CD4-positive, alpha-beta T cell treated with Interleukin-6 at 100 ng/mL for 8 hours (primary cell): ENCODE data around the gene TMEM240.
"Not testable (repeated sequence)": the region's sequence is repeated elsewhere in the genome, so short reads cannot be mapped to it uniquely, and the experiment has no call there.

Experiments used
- DNase-seq: peaks from one replicate; pipeline ENCODE4 v3.0.0-alpha.2; 2020; ENCODE audit warnings: mixed read lengths, low spot score

TMEM240 gene

DNA sequence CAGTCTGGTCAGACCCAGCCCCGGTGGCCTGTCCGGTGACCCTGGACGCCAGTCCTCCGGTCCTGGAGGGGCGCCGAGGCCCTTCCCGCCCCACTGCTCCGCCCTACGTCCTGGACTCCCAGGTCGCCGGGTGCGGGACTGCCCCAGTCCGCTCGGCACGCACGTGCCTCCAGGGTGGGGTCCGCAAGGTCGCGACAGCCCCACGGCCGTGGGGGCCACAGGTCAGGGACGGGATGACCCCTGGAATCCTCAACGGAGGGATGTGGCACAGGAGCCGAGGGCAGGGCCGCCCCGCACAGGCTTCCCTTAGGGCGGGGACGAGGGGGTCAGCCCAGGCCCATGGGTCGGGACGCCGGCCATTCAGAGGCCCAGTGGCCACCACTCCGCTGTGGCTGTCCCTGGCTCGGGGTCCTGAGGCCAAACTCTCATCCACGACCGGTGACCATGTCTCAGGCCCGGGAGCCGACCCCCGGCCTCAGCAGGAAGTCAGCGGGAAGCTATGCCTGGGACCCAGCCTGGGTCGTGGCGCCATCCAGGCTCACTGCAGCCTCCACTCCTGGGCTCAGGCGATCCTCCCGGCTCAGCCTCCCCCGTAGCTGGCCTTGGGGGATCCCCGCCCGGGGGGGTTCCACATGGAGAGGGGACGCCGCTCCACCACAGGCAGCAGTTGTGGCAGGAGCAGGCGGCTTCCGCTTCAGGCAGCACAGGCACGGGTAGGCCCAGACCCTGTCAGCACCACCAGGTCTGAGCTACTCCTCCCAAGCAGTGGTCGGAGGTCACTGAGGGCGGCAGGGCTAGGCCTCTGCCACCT is 599 bp upstream of the TMEM240 start:
- DNase-seq, result no peak

DNA sequence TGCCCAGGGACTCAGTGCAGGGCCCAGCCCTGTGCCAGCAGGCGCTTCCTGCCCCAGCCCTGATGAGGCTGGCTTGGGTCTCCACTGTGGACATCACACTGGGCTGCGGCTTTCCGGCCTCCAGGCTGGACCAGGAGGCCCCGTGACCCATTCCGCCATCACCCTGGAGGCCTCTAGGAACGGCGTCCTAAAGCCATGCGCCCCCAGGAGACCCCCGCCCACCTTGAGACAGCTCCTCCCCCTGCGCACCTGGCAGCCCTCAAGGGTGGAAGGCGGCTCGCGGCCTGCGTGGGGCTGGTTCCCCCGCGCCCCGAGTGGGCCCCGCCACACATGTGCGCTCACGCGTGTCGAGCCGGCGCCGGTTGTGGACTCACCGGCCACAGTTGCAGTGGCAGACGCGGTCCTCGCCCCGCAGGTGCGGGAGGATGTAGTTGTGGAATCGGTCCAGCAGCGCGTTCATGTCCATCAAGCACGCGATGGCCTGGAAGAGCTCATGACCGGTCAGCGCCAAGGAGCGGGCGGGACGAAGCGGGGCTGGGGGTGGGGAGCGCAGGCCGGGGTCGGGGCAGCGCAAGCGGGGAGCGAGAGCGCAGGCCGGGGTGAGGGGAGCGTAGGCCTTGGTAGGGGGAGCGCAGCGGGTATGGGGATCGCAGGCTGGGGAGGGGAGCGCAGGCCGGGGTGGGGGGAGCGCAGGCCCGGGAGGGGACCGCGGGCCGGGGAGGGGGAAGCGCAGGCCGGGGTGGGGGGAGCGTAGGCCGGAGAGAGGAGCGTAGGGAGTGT is 924 bp downstream of the TMEM240 start:
- no peak for DNase-seq

DNA sequence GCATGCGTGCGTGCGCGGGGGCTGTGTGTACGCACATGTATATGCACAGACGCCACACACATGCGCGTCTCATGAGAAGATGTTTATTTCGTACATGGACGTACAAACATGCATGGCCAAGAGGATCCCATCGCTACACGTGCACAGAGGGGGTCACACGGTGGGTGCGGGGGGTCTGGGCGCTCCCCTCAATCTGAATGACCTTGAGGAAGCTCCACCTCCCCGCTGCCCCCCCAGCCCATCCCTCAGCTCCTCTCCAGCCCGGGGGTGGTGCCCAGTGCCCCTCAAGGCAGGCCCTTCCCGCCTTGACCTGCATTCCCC is 1.5 kb downstream of the TMEM240 start:
- no peak for DNase-seq

DNA sequence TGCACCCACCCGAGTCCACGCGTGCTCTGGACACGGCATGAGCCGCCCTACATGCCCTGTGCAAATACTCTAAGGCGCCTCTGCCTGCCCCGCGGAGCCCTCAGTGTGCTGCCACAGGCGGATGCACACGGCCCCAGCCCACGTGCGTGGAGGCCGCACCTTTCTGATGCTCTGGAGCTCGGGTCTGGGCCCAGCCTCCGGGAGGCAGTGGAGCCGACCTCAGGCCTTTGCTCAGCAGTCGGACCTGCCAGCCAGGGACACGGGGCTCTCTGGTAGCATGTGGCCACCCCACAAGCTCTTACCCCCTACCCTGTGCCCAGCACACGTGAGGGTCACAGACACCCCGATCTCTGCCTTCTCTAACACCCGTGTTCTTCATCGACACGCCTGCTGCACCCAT is 2.1 kb downstream of the TMEM240 start:
- DNase-seq, result no peak

DNA sequence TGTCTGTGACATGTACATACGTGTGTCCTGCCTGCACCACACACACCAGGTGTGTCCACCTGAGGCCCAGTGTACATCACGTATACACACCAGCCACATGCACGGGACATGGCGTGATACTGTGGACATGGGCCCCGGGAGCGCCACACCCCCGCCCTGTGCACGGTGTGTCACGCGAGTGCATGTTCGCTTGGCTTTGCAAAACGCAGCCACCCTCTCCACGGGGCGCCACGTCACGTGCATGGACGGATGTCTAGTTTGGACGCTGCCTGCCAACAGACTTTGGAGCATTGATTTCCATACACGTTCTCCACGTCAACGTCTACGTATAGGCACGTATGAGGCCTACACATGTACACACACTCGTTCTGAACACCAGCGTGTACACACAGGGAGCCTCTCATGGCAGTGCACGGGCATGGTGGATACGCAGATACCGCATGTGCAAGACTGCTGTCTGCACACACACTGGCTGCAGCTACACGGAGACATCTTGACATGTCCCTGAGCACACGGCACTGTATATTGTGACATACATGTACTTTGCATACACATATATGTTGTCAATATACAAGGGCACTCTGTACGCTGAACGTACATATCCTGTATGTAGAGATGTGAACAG is 2.7 kb downstream of the TMEM240 start:
- DNase-seq, result no peak

DNA sequence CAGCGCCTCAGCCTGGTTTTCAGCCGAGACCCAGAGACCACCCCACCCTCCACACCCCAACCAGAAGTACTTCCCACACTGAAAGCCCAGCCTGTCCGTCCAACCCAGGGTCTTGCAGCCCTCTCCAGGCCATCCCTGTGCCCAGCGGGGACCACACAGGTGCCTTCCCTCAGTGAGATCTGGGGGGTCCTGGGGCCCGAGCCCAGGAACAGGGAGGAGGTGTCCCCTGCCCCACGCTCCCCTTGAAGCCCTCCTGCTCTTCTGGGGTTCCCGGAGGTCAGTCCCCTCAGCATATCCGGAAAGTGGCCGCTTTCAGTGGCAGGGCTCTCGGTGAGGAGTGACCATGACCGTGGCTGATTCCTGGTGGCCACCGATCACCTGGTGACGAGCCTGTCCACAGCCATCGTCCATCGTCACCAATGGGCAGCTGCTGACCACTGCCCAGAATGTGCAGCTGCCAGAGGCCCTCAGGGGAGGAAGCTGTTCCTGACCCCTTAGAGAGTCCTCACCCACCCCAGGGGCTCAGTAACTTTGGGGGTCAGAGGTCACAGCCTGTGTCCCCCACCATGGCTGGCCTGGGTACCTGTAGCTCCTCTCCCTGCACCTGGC is 3.4 kb downstream of the TMEM240 start:
- no peak for DNase-seq

DNA sequence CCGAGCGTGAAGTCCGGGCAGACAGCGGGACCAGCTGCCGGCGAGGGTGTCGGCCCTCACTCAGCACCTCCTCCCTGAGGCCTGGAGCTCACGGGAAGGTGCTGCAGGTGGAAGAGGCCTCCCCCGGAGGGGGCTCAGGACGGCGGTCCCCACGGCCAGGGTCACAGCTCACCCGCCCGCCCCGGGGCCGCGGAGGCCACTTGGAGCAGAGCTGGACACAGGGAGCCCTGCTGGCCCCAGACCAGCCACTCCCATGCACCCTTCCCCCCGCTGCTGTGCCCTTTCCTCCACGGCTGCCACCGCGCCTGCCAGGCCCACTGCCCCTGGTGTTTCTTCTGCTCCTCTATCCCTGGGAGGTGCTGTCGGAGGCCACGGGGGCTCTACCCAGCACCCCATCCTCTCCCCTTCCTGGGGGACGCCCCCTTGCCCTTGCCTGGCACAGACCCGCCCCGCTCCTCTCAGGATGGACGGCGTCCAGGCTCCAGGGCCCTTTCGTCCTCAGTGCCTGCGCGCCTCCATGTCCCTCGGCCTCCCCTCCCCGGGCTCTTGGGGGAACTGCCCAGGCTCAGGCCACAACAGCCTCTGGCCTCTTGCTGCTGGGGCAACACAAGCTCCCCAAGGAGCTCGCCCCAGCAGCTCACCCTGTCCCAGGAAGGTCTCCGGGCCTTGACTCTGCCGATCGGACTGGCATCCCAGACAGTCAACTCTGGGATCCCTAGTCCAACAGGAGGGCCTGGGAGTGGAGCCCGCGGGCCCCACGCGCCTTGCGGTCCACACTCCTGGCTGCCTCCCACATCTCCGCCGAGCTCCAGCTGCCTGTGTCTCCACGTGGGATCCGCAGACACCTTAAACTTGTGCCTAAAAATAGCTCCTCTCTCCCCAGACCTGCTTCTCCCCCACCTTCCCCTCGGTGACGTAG is 4.1 kb downstream of the TMEM240 start:
- DNase-seq, result no peak

DNA sequence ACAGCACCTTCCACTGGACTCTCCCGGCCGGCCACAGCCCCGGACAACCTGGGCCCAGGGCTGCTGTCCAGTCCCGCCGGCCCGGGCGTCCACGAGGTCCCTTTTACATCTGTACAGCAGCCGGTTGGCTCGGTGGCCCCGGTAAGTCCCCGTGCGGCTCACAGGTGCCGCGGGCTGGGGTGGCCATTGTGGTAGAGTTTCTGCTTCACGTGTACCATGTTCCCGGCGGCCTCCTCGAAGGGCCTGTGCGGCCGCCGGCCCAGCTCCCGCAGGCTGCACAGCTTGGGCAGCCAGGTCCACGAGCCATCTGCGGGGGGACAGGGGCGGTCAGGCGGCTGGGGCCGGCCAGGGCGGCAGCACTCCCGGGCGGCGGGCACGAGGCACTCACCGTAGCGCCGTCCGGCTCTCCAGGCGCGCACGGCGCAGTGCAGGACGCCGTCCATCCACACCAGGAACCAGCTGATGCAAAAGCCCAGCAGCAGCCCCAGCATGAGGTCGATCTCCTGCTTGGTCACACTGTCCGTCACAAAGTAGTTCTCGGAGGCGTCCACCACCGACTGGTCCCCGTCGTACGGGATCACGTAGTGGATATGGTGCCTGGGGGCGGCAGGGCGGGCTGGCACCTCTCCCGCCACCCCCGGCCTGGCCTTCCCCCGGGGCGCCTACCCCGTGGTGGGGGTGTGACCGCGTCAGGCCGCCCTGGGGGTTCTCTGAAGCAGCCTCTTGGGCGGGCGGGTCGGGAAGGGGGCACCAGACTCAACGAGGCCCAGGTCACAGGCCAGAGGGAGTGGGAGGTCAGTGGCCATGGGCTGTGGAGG is 5.0 kb downstream of the TMEM240 start:
- no peak for DNase-seq

DNA sequence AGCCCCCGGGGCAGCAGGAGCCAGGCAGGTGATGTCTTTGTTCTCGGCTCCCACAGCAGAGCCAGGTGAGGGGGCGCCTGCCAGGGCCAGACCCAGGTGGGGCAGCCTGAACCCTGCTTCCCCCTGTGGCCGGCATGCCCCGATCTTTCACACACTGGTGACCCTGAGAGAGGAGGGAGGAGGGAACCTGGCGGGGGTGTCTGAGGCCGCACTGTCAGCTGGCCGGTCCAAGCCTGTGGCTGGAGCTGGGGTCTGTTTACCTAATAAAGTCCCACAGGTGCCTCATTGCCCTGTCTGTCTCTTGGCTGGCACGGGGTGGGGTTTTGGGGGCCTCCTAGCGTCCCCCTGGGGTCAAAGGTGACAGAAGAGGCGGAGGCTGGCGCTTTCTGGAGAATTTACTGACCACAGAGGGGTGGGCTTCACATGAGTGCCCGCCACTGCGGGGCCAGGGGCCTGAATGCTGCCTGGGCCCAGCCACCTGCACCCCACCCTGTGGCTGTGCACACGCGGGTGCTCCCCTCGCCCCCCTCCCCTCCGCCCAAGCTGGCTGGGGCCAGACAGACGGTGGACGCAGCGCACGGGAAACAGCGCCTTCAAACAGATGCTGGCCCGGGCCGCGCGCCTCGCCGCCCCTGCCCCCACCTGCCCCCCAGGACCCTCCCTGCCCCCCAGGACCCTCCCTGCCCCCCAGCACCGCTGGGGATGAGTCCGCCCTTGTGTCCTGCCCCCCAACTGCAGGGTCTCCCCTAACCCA is 5.8 kb downstream of the TMEM240 start:
- DNase-seq, result no peak

DNA sequence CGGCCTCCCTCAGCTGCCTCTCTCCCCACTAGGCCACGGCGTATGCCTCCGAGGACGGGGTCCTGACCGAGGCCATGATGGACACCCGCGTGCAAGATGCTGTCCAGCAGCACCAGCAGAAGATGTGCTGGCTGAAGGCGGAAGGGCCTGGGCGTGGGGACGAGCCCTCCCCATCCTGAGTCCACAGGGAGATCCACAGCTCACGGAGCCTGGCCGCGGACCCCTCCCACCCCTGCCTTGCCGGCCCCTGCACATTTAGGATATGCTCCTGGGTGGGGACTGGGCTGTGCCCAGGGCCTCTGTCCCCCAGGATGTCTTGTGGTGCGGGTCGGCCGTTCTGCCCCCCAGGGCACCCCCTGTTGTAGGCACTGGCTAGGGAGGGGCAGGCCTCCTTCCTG is 6.5 kb downstream of the TMEM240 start:
- not testable (repeated sequence) for DNase-seq

DNA sequence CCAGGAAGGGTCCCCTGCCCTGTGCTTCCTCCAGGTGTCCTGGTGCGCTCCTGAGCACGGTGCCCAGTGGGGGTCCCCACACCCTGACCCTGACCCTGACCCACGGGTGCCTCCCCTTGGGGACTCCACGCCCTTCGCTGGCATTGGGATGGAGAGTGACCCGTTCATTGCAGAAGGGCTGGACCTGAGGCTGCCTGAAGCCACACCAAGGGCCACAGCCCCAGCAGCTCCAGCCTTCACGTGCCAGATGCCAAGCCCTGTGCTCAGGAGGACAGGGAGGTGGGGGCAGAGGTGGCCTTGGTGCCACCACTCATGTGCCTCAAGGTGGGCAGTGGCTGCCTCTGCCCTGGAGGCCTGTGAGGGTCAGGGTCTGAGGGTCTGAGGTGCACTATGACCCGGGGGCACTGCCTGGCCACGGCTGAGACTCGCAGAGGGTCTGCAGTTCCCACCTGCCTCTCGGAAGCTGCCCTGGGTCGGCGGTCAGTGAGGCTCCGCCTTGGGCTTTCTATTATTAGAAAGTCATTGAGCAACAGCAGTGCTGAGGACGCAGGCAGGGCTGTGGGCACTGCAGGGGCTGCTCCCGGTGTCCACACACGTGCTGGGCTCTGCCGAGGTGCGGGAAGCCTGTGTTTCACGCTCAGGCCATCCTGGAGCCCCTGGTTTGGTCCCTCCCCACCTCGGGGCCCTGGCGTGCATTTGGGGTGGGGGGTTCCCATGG is 7.1 kb downstream of the TMEM240 start:
- DNase-seq, result not testable (repeated sequence)

DNA sequence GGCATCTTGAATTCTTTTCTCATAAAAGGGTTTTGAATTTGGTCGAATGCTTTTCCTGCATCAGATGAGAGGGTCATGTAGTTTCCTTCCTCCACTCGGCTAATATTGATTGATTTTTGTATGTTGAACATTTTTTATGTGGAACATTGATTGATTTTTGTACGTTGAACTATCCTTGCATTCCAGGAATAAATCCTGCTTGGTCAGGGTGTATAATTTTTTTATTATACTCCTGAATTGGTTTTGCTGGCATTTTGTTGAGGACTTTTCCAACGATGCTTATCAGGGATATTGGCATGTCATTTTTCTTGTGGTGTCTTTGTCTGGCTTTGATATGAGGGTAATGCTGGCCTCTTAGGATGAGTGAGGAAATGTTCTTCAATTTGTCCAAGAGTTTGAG is 8.5 kb downstream of the TMEM240 start:
- DNase-seq, result no peak

DNA sequence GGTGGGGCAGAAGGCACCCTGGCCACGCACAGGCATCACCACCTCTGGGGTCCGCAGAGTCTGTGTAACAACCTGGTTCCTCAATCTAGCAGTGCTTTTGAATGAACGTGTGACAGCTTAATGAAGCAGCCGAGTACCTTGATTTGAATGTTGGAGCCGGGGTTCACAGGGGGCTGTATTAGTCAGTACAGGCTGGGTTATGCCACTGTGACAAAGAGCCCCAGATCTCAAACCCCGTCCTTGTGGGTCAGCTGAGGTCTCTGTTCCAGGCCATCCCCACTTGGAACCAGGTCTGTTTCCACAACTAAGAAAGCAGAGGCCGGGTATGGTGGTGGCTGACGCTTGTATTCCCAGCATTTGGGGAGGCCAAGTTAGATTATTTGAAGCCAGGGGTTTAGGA is 10.5 kb downstream of the TMEM240 start:
- DNase-seq, result no peak

DNA sequence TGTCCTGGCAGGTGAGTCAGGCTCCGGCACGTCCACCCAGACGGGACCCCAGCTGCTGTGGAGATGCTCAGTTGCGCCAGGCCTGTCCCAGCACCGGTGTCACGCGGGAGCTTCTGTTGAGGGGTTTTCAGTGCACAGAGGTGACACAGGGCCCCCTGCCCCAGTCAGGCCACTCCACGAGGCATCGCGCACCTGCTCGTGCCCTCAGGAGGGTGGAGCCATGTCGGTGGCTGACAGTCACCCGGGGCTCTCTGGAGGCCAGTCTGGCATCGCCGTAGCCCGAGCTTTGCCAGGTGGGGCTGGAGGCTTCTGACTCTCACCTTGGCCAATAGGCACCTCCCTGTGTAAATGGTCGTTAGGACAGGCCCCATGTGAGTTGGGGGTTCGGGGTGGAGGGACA is 11.1 kb downstream of the TMEM240 start:
- DNase-seq, result no peak

DNA sequence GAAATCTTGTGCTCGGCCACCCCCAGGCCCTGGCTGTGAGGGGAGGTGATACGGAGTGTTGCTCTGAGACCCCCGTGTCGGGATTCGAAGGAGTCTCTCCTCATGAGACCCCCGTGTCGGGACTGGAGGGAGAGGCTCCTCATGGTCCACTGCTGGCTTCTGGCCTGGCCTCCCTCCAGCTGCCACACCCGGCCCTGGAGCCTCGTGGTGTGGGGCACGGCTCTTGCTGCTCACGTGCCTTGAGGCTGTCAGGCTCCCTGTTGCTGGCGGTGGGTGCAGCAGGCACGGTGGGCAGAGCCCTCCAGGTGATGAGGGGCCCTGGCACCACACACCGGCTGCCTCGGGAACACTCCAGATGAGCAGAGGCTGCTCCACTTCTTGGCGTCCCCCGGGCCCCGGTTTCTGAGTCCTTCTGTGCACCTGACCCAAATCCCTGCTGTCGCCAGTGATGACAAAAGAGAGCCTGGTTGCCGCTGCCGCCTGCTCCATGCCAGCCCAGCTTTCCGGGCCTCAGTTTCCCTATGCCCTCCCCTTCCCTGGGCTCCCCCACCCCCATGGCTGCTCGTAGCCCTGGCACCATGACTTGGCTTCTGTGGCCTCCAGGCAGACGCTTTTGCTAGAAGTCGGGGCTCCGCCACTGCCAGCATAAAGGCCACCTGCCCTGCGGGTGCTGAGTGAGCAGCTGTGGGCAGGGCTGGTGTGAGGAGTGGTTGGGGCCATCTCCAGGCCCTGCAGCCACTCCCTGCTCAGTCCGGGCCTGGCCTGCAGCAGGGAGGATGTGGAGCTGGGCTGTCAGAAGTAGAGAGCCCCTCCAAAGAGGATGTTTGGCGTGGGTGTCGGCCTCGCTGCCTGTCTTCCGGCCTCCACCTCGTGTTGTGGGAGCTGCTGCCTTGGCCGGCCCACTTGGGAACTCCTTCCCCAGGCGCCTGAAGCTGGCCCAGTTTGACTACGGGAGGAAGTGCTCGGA is 11.8 kb downstream of the TMEM240 start:
- no peak for DNase-seq

DNA sequence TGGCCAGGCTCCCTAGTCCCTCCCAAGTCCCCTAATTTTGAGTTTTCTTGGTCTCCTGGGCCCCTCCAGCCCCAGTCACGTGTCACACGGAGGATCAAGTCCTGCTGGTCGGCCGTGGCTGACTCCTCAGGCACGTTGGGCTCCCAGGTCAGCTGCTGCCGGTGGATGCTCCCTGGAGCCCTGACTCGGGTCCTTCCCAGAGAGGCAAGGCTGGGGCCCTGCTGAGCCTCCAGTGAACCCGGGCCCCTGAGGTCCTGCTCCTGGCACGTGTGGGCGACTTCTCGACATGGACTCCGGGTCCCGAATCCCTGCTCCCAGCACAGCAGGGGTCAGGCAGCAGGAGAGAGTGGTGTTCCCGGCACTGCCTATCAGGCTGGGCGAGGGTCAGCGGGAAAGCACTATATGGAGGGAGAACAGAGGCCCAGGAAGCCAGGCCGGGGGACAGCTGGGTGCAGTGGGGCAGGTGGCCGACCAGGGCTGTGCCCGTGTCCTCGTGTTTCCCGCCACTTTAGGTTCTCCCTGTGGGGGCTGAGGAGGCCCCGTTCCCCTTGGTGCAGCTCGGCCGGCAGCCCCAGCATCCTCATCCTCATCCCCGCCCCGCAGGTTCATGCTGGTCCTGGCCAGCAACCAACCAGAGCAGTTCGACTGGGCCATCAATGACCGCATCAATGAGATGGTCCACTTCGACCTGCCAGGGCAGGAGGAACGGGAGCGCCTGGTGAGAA is 13.2 kb downstream of the TMEM240 start:
- no peak for DNase-seq

DNA sequence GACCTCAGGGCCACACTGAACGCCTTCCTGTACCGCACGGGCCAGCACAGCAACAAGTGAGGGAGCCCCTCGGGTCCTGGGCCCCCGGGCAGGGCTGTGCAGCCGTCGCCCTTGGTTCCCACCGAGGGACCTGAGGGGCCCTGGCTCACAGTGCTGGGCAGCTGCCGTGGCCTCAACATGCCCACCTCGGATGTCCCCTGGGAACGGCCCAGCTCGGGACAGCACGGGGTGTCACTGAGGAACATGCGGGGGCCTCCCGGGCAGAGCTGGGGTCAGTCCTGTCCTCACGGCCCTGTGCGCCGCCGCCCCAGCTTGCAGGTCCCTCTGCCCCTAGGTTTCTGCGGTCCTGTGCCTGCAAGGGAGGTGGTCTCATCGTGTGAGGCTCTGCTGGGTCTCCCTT is 13.9 kb downstream of the TMEM240 start:
- not testable (repeated sequence) for DNase-seq
